RWPE1 (cell line): ENCODE results near the gene HMGCLL1.

ENCODE experiments used
- CTCF ChIA-PET: fragments of 350-600 bp; sonication (Branson Sonifier 250); formaldehyde crosslinking; extraction: SDS; loops from one replicate; lab custom pipeline; 2021; lab: Yijun Ruan, JAX
- POLR2A ChIA-PET: fragments of 400-600 bp; formaldehyde crosslinking; extraction: SDS; loops from one replicate; lab custom pipeline; 2020; ENCODE audit warnings: antibody characterized with exemption; ENCODE audit not compliant: low non-redundant PET; lab: Yijun Ruan, JAX
- DNase-seq: peaks from one replicate; pipeline ENCODE4 v3.0.0; 2012; ENCODE audit warnings: low spot score
- H3K27ac ChIP-seq: fragments of 450-650 bp; 2 replicates; pipeline ENCODE4 v1.5.1; 2017
- TF ChIP-seq, protein P1 (sequence below): fragments of 450-650 bp; conservative IDR thresholded peaks from 2 replicates; pipeline ENCODE4 v1.5.1; 2017; ENCODE audit warnings: low read depth, mild to moderate bottlenecking

The HMGCLL1 gene

DNA sequence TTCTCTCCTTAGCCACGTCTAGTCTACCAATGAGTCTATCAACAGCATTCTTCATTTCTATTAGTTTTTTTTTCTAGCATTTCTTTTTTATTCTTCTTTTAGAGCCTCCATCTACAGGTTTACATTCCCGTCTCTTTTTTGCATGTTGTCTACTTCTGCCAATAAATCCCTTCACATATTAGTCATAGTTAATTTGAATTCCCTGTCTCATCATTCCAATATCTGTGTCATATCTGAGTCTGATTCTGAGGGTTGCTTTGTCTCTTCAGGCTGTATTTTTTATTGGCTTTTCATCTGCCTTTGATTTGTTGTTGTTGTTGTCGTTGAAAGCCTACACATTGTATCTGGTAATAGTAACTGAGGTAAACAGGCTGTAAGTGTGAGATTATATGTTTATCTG lies 104.6 kb downstream of the HMGCLL1 start:
- POLR2A ChIA-PET, result no interaction called here
- CTCF ChIA-PET, result no interaction called here
- H3K27ac ChIP-seq, result no peak overlapping the region
- no peak for DNase-seq
- TF ChIP-seq, protein P1, sequence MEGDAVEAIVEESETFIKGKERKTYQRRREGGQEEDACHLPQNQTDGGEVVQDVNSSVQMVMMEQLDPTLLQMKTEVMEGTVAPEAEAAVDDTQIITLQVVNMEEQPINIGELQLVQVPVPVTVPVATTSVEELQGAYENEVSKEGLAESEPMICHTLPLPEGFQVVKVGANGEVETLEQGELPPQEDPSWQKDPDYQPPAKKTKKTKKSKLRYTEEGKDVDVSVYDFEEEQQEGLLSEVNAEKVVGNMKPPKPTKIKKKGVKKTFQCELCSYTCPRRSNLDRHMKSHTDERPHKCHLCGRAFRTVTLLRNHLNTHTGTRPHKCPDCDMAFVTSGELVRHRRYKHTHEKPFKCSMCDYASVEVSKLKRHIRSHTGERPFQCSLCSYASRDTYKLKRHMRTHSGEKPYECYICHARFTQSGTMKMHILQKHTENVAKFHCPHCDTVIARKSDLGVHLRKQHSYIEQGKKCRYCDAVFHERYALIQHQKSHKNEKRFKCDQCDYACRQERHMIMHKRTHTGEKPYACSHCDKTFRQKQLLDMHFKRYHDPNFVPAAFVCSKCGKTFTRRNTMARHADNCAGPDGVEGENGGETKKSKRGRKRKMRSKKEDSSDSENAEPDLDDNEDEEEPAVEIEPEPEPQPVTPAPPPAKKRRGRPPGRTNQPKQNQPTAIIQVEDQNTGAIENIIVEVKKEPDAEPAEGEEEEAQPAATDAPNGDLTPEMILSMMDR, result no peak

DNA sequence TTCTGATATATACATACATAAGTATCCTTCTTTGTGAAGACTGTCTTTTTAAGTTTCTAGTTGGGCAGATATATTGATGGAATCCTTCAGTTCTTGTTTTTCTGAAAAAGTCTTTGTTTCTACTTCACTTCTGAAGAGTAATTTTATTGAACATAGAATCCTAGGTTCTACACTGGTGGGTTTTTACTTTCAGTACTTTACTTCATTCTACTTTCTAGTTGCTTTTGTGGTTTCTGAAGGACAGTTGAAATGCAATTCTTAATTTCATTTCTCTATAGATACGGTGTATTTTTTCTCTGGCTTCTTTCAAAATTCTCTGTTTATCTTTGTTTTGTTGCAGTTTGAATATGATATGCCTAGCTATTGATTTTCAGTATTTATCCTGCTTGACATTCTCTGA lies 105.3 kb downstream of the HMGCLL1 start:
- ChIA-PET CTCF (no interaction called here), POLR2A (no interaction called here)
- no peak for DNase-seq
- TF ChIP-seq, protein P1, result no peak
- no peak overlapping the region for H3K27ac ChIP-seq

- ChIA-PET POLR2A (no interaction called here), CTCF (no interaction called here)
- H3K27ac ChIP-seq, result no peak overlapping the region
Observed at GRCh38 chr6:55469951-55470366, 109.0 kb downstream of the HMGCLL1 start.

DNA sequence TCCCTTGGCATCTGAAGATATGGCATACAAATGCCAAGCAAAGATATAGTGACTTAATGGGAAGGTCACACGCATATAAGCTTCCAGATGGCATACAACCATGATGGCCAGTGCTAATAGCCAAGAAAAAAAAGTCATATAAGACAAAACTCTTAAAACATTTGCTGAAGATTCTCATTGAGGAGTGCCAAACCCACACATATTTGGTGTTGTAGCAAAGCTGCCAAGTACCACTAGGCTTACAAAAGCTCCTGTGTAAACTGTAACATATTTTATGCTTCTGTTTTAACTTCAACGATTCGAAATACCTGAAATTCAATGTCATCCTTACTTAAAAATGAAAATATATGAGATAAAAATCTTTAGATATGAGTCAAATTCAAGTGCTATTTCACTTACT lies 123.0 kb downstream of the HMGCLL1 start:
- TF ChIP-seq, protein P1, result no peak
- CTCF ChIA-PET, result interaction anchor here (0.5 to 0.7 kb wide), 2 partner anchors 11 to 166 kb away, joined by 3 to 4 read pairs; no protein-coding TSS in a partner anchor

More at GRCh38 chr6:55469951-55470366, 109.0 kb downstream of the HMGCLL1 start:
- TF ChIP-seq, protein P1, result no peak
- no peak for DNase-seq

DNA sequence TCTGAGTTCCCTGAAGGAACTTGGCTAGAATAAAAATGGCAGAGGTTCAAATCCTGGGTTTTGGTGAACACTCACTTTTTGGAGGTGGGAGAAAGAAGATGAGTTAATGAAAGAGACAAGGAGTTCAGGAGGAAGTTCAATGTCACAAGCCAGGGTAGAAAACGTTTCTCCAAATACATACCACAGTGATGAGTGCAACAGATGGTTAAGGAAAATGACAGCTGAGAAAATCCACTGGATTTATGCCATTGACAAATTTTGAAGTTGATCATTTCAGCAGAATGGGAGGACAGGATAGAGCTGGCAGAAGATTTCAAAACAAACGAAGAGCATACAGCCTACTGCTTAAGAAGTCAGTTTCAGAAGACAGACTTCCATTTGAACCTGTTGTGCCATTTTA lies 129.0 kb downstream of the HMGCLL1 start:
- TF ChIP-seq, protein P1, result no peak
- POLR2A ChIA-PET, result no interaction called here
- no peak overlapping the region for H3K27ac ChIP-seq
- no peak for DNase-seq
- CTCF ChIA-PET, result no interaction called here

More for the DNA sequence above, 123.0 kb downstream of the HMGCLL1 start:
- no peak for DNase-seq
- POLR2A ChIA-PET, result no interaction called here
- H3K27ac ChIP-seq, result no peak overlapping the region

GRCh38 chr6:55449225-55449624 lies 129.8 kb downstream of the HMGCLL1 start:
- no peak overlapping the region for H3K27ac ChIP-seq
- TF ChIP-seq, protein P1, result no peak
- ChIA-PET POLR2A (no interaction called here), CTCF (no interaction called here)
- DNase-seq, result no peak

DNA sequence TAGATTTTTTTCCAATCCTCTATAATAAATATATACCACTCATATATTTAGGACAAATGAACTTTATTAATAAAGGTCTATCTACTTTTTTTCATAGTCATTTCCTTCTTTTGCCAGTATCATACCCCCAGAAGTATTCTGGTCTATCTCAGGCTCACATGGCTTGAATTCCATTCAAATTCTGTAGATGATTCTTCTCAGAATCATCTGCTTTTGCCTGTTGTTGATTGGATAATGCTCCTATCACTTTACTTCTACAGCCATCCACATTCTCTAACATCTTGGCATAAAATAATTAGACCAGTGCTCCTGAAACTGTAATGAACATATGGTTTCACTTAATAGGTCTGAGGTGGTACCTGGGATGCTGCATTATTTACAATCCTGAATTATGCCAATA lies 130.5 kb downstream of the HMGCLL1 start:
- DNase-seq, result no peak
- TF ChIP-seq, protein P1, result no peak
- no peak overlapping the region for H3K27ac ChIP-seq
- CTCF ChIA-PET, result no interaction called here
- POLR2A ChIA-PET, result no interaction called here
